RPMI7951 (cell line): ENCODE data around the gene ASPM. TPM values are rescaled to one million over a fixed set of nuclear protein-coding genes. Genes with fewer than 3 reads are reported as not detected.
A peak's percentile ranks its signal among the peaks of the same experiment; 100 is the strongest.

Experiments used
- DNase-seq: peaks from one replicate; pipeline ENCODE4 v3.0.0-alpha.2; 2012; ENCODE audit warnings: low read depth
- total RNA-seq: library from RNA; depleted of rRNA; stranded (reverse); fragments of >200 nt; shearing (Covaris generic); gene quantifications from 2 replicates; pipeline ENCODE4 v1.2.3, GENCODE V29; 2014; rRNA removed

ASPM gene
- total RNA-seq, 1 experiment from 2014 or later = 119 TPM

DNA sequence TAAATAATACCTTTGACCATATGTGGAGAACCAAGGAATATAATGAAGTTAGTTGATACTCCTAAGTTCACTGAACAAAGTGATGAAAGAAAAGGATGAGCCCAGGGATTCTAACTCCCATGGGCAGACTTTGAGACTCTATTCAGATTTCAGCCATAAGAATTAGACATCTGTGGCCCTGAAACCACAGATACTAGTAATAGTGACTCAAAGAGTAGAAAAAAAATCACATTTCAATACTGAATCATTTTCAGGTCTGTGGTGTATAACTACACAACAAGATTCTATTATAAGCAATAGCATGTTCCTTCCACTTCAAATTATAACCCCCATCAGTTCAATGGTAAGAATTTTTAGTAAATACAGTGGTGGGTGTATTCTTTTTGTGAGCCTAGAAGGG is 63.0 kb downstream of the ASPM start:
- no peak for DNase-seq

DNA sequence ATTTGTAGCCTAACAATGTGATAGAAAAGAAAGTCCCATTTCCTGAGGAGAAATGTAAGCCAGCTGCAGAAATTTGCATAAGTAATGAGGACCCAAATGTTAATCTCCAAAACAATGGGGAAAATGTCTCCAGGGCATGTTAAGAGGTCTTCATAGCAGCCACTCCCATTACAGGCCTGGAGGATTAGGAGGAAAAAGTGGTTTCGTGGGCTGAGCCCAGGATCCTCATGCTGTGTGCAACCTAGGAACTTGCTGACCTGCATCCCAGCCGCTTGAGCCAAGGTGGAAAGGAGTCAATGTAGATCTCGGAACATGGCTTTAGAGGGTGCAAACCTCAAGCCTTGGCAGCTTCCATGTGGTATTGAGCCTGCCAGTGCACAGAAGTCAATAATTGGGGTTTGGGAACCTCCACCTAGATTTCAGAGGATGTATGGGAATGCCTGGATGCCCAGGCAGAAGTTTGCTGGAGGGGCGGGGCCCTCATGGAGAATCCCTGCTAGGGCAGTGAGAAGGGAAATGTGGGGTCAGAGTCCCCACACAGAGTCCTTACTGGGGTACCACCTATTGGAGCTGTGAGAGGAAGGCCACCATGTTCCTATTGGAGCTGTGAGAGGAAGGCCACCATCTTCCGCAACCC is 65.2 kb downstream of the ASPM start:
- DNase-seq = peak; percentile 4

GRCh38 chr1:197080323-197080722 is 66.1 kb downstream of the ASPM start:
- DNase-seq = no peak

DNA sequence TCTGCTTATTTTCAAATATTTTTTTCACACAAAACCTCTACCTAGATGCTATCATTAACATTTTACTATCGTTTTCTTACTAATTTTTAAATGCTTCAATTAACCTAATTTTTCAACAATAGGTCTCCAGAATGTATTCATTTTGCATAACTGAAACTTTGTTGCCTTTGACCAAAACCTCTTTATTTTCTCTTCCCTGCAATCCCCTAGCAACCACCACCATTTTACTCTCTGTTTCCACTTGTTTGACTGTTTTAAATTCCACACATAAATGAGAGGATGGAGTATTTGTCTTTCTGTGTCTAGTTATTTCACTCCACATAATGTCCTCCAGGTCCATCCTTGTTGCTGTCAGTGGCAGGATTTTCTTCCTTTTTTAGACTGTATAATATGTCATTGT is 69.9 kb downstream of the ASPM start:
- DNase-seq = no peak

DNA sequence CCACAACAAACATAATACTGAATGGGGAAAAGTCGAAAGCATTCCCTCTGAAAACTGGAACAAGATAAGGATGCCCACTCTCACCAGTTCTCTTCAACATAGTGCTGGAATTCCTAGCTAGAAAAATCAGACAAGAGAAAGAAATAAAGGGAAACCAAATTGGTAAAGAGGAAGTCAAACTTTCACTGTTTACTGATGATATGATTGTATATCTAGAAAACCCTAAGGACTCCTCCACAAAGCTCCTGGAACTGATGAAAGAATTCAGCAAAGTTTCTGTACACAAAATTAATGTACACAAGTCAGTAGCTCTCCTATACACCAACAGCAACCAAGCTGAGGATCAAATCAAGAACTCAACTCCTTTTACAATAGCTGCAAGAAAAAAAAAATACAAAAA is 72.5 kb downstream of the ASPM start:
- DNase-seq = no peak

DNA sequence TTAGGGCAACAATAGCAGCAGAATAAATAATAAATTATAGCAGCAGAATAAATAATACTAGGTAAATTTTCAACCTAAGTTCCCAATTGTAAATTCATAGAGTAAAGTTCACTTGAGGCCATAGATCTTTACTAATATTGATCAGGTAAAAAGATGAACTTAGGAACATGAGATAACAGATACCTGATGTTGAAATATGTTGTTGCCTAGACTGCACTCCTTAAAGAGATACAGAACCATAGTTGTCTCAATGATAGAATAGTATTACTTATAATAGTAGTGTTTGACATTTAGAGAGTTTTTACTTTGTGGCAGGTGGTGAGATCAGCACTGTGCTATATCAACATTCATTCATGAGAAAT is 79.0 kb downstream of the ASPM start:
- no peak for DNase-seq

DNA sequence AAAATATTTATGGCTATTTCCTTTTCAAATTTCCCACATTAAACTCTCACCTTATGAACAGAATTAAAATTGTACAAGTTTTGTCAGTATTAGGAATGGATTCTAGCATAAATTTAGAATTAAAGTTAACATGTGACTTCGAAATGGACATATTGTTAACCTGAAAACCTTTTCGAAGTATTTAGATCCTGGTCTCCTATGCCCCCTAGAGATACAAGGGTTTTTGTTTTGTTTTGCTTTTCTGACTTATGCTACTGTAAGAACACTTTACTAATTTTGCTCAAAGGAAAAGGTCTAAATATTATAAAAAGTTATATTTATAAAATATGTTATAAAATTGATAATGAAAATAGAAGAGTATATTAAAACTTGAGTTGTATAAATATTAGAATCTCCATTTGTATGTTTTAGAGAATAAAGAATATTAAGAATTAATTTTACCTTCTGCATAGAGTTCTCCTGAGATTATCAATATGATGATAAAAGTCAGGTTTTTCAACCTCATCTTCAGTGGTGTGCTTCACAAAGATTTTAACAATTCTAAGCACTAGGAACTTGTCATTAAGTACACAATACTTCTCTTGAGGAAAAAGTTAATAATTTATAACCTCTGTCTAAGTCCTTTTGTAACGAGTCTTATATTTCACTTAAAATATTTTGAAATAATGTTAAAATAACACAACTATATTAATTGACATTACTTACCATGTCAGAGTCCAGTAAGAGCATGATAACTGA is 79.6 kb downstream of the ASPM start, which contains the start of gene F13B:
Gene F13B (minus strand): TSS at position 542 of the 738 bp plus-strand sequence. CDS start 37 bp downstream, at position 505.
- DNase-seq = no peak

GRCh38 chr1:197066277-197066676 is 80.2 kb downstream of the ASPM start:
- DNase-seq = no peak

DNA sequence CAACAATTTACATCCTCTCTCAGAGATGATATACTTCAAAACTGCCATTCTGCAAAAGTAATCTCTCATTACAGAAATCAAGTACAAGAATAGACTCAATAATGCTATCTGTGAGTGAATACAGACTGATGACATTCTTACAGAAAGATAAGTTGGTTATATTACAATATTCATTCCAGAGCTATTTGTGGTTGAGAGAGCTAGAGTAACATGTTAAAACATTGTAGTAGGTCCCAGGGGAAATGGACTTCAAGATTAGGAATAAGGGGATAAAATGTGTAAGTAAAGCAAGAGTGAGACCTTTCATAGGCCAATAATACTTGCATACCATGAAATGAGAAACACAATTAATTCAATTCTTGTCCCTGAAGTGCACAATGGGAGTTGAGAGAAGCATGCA is 80.9 kb downstream of the ASPM start:
- DNase-seq = no peak

DNA sequence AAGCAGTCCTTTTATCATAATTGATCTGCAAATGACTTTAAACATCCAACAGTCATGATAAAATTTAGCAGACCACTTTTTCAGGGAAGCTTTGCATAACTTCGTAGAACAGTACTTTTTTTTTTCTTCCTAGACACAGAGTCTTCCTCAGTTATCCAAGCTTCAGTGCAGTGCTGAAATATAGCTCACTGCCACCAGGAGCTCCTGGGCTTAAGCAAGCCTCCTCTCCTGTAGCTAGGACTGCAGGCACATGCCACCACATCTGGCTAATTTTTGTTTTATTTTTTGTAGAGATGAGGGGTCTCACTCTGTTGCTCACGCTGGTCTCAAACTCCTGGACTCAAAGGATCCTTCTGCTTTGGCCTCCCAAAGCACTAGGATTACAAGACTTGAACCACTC is 83.3 kb downstream of the ASPM start:
- DNase-seq = no peak

GRCh38 chr1:197062692-197063091 is 83.8 kb downstream of the ASPM start:
- no peak for DNase-seq

- no peak for DNase-seq
These were observed 97.4 kb downstream of the ASPM start for GRCh38 chr1:197049100-197049499.

DNA sequence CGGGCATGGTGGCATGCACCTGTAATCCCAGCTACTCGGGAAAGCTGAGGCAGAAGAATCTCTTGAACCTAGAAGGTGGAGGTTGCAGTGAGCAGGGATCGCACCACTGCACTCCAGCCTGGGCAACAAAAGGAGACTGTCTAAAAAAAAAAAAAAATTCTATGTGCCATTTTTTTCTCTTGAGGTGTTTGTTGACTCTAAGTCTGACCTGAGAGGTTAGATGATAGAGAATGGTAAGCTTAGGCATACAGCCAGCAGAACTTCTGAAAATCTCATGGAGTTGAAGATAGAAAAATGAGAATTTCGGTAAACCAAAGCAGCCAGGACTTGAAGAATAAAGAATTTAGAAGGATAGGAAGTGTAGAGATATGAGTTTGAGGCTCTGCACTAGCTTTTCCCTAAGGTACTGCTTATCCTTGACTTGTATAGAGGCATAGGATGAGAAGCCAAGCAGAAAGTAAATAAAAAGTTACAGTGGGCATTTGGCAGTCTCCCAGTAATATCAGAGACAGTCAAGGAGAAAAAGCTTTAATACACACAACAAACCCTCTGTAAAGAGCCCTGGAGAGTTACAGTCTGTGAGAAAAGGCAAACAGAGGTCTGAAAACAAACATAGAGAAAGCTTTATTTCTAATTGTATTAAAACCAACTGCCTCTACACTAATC is 103.7 kb downstream of the ASPM start:
- DNase-seq = no peak

DNA sequence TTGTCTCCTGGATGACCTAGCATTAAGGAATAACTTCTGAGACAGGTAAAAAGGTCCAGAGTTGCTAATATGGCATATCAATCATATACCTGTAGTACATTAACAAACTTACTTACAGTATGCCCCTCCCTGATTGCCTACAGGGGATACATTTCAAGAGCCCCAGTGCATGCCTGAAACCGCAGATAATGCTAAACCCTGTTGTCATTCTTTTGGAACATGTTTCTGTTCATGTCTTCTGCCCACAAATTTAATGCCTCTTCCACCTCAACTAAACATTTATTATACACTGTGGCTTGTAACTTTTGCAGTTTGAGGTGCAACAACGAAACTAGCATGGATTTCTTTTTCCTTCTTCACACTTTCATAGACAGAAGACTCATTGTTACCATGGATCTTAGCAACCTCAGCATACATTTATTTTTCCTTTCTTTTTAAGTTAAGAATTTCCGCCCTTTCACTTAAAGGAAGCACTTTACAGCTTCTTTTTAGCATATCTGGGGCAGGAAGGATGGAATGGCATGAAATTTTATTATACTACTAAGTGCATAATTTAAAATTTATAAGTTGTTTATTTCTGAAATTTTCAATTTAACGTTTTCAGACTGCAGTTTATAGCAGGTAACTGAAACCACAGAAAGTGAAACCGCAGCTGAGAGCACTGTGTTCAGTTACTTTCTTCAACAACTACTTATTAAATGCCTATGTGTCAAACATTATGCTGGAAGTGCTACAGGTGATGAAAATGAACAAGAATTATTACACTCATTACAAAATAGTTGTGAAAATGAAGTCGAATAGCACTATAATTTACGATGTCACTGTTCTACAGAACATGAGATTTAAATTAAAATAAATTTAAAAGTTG is 104.7 kb downstream of the ASPM start:
- no peak for DNase-seq

GRCh38 chr1:197036861-197037260 is 109.6 kb downstream of the ASPM start:
- DNase-seq = no peak

GRCh38 chr1:197034631-197035339 is 111.7 kb downstream of the ASPM start:
- peak; percentile 57 for DNase-seq

Other genes starting within 250 kb of the ASPM start
- not detected in 2 replicates for gene CFHR2, start 202.9 kb downstream of the ASPM start, total RNA-seq
- gene CFHR5, start 169.1 kb downstream of the ASPM start, total RNA-seq = not detected in 2 replicates
- gene F13B, start 79.4 kb downstream of the ASPM start, total RNA-seq = 0.24 TPM in 1 of 2 replicates, not detected in the other
- gene ZBTB41, start 54.6 kb upstream of the ASPM start, total RNA-seq = 12.9 and 16.0 TPM in 2 replicates
- not detected in 2 replicates for gene CRB1, start 121.6 kb upstream of the ASPM start, total RNA-seq